Mesenchymal stem cell (in vitro differentiated cells and primary cell): Measurements from ENCODE around the gene KCNG1.
A peak's percentile ranks its signal among the peaks of the same experiment; 100 is the strongest.
"Not testable (repeated sequence)": the region's sequence is repeated elsewhere in the genome, so short reads cannot be mapped to it uniquely, and the experiment has no call there.

ENCODE experiments used
- DNase-seq: peaks from one replicate; pipeline ENCODE4 v3.0.0-alpha.2; 2013
- H2AFZ ChIP-seq: one replicate; pipeline ENCODE4 v1.6.1; 2013; ENCODE audit warnings: low read depth, mild to moderate bottlenecking, control low read depth, inconsistent platforms, low read length, moderate library complexity
- H2AK5ac ChIP-seq: 2 replicates; pipeline ENCODE4 v1.6.1; 2013; ENCODE audit warnings: low read length, moderate library complexity, mild to moderate bottlenecking, inconsistent platforms; ENCODE audit not compliant: severe bottlenecking
- H2BK120ac ChIP-seq: one replicate; pipeline ENCODE4 v1.6.1; 2013; ENCODE audit warnings: low read depth, mild to moderate bottlenecking, inconsistent platforms, low read length, moderate library complexity
- H2BK12ac ChIP-seq, 2 experiments: one replicate each; pipeline ENCODE4 v1.6.1; 2013; ENCODE audit warnings: inconsistent platforms in 2 of 2, low read length in 2 of 2, mild to moderate bottlenecking in 2 of 2, moderate library complexity in 2 of 2, control low read depth in 1 of 2
- H2BK15ac ChIP-seq: one replicate; pipeline ENCODE4 v1.6.1; 2013; ENCODE audit warnings: mild to moderate bottlenecking, low read depth, inconsistent platforms; ENCODE audit not compliant: poor library complexity, severe bottlenecking
- H2BK5ac ChIP-seq: 2 replicates; pipeline ENCODE4 v1.6.1; 2013; ENCODE audit warnings: low read depth, mild to moderate bottlenecking, low read length, control low read depth, inconsistent platforms; ENCODE audit not compliant: poor library complexity, severe bottlenecking
- H3K14ac ChIP-seq, 2 experiments: one replicate each; pipeline ENCODE4 v1.6.1; 2013; ENCODE audit warnings: inconsistent platforms in 2 of 2, low read length in 2 of 2, control low read depth in 1 of 2, mild to moderate bottlenecking in 1 of 2, moderate library complexity in 1 of 2
- H3K18ac ChIP-seq, 2 experiments: one replicate each; pipeline ENCODE4 v1.6.1; 2013; ENCODE audit warnings: inconsistent platforms in 2 of 2, low read length in 2 of 2, control low read depth in 1 of 2, low read depth in 1 of 2, mild to moderate bottlenecking in 1 of 2
- H3K23ac ChIP-seq, 2 experiments: one replicate each; pipeline ENCODE4 v1.6.1; 2013; ENCODE audit warnings: inconsistent platforms in 2 of 2, low read length in 2 of 2, mild to moderate bottlenecking in 2 of 2, moderate library complexity in 2 of 2, control low read depth in 1 of 2
- H3K27ac ChIP-seq: 2 replicates; pipeline ENCODE4 v1.5.1; 2013; ENCODE audit warnings: mild to moderate bottlenecking, moderate library complexity, low read length, control low read depth, inconsistent platforms; ENCODE audit not compliant: poor library complexity, severe bottlenecking
- H3K27me3 ChIP-seq, 2 experiments: 2 replicates each; pipeline versions ENCODE4 v1.6.1 to v1.7.0; 2013; ENCODE audit warnings: low read length in 2 of 2, mild to moderate bottlenecking in 2 of 2, moderate library complexity in 2 of 2, control low read depth in 1 of 2, inconsistent platforms in 1 of 2; ENCODE audit not compliant: control insufficient read depth in 1 of 2, insufficient read depth in 1 of 2
- H3K36me3 ChIP-seq, 2 experiments: 2 replicates each; pipeline versions ENCODE4 v1.6.1 to v1.7.0; 2013; ENCODE audit warnings: low read length in 2 of 2, control low read depth in 1 of 2, inconsistent platforms in 1 of 2, low read depth in 1 of 2, mild to moderate bottlenecking in 1 of 2; ENCODE audit not compliant: insufficient read depth in 2 of 2, control insufficient read depth in 1 of 2
- H3K4ac ChIP-seq, 2 experiments: one replicate each; pipeline ENCODE4 v1.6.1; 2013; ENCODE audit warnings: inconsistent platforms in 2 of 2, low read length in 2 of 2, mild to moderate bottlenecking in 2 of 2, moderate library complexity in 2 of 2, control low read depth in 1 of 2, low read depth in 1 of 2
- H3K4me1 ChIP-seq: 2 replicates; pipeline ENCODE4 v1.6.1; 2013; ENCODE audit warnings: low read depth, low read length, control low read depth; ENCODE audit not compliant: control insufficient read depth, insufficient read depth
- H3K4me2 ChIP-seq: 2 replicates; pipeline ENCODE4 v1.6.1; 2013; ENCODE audit warnings: low read length, mild to moderate bottlenecking, inconsistent platforms; ENCODE audit not compliant: poor library complexity, severe bottlenecking
- H3K4me3 ChIP-seq, 2 experiments: 2 replicates each; pipeline versions ENCODE4 v1.5.1 to v1.7.0; 2013; ENCODE audit warnings: low read length in 2 of 2, mild to moderate bottlenecking in 2 of 2, control low read depth in 1 of 2, low read depth in 1 of 2; ENCODE audit not compliant: insufficient read depth in 1 of 2
- H3K79me1 ChIP-seq: replicated peaks from 2 replicates; pipeline ENCODE4 v1.6.1; 2013; ENCODE audit warnings: mild to moderate bottlenecking, control low read depth, low read length, inconsistent platforms; ENCODE audit not compliant: poor library complexity, severe bottlenecking
- H3K9ac ChIP-seq: 2 replicates; pipeline ENCODE4 v1.7.0; 2013; ENCODE audit warnings: mild to moderate bottlenecking, low read length, moderate library complexity
- H3K9me3 ChIP-seq: 2 replicates; pipeline ENCODE4 v1.7.0; 2013; ENCODE audit warnings: mild to moderate bottlenecking, low read length; ENCODE audit not compliant: control insufficient read depth
- H4K8ac ChIP-seq: one replicate; pipeline ENCODE4 v1.6.1; 2013; ENCODE audit warnings: inconsistent platforms, mild to moderate bottlenecking, low read length, moderate library complexity
- H4K91ac ChIP-seq: one replicate; pipeline ENCODE4 v1.6.1; 2013; ENCODE audit warnings: mild to moderate bottlenecking, low read length, inconsistent platforms
- whole genome bisulfite sequencing: methylation state at CpG from one replicate; pipeline ENCODE4 v1.1.7; 2013; ENCODE audit warnings: mixed read lengths; 5-methylcytosine and 5-hydroxymethylcytosine counted together

Gene KCNG1

GRCh38 chr20:50981714-50982048, 41.2 kb downstream of the KCNG1 start:
- H3K9me3 ChIP-seq = no peaks in the 10 kb centered on the region
- DNase-seq = no peak
- H3K36me3 ChIP-seq = no peaks in the 10 kb centered on the region
- no peak overlapping the region for H2BK15ac ChIP-seq
- WGBS = 100% methylated on average over 1 of the region's 3 CpGs
- H2AK5ac ChIP-seq = no peak overlapping the region
- H3K4me2 ChIP-seq = no peak overlapping the region
- no peak overlapping the region for H2BK120ac ChIP-seq
- H2BK12ac ChIP-seq = no peak overlapping the region
- H3K4me1 ChIP-seq = peaks cover 22% of the 10 kb centered on the region
- no peak overlapping the region for H3K4me3 ChIP-seq
- H3K18ac ChIP-seq = no peak overlapping the region
- H2BK5ac ChIP-seq = no peak overlapping the region
- H3K4ac ChIP-seq = no peak overlapping the region
- no peak overlapping the region for H3K14ac ChIP-seq
- H4K8ac ChIP-seq = no peak overlapping the region
- peak overlapping the region; percentile 81 for H3K9ac ChIP-seq
- H3K79me1 ChIP-seq = no peaks in the 10 kb centered on the region
- no peak overlapping the region for H4K91ac ChIP-seq
- no peak overlapping the region for H2AFZ ChIP-seq
- H3K27ac ChIP-seq = no peak overlapping the region
- H3K23ac ChIP-seq = no peak overlapping the region
- no peaks in the 10 kb centered on the region for H3K27me3 ChIP-seq

- Histone ChIP-seq H2BK120ac (no peak overlapping the region), H3K4me1 (peaks cover 23% of the 10 kb centered on the region), H3K4ac (peak overlapping the region in 1 of 2 experiments; percentile 69), H3K36me3 (no peaks in the 10 kb centered on the region), H3K27ac (no peak overlapping the region), H3K4me3 (no peak overlapping the region), H3K9ac (peak overlapping the region; percentile 81), H2AFZ (peak overlapping the region; percentile 19), H2BK12ac (peak overlapping the region; percentile 81 to 87), H2BK5ac (no peak overlapping the region), H3K4me2 (no peak overlapping the region), H3K23ac (peak overlapping the region in 1 of 2 experiments; percentile 61), H2AK5ac (peak overlapping the region; percentile 74), H4K91ac (peak overlapping the region; percentile 73), H3K14ac (no peak overlapping the region), H3K79me1 (no peaks in the 10 kb centered on the region), H3K27me3 (no peaks in the 10 kb centered on the region), H4K8ac (peak overlapping the region; percentile 62), H3K9me3 (no peaks in the 10 kb centered on the region), H2BK15ac (peak overlapping the region; percentile 17), H3K18ac (peak overlapping the region; percentile 25 to 37)
- DNase-seq = peak; percentile 79
- 64% methylated on average over 25 of the region's 26 CpGs for whole genome bisulfite sequencing
Observed at GRCh38 chr20:50980851-50981713, 41.8 kb downstream of the KCNG1 start.

- H4K91ac ChIP-seq = peak overlapping the region; percentile 45
- H3K14ac ChIP-seq = no peak overlapping the region
- H3K9me3 ChIP-seq = no peaks in the 10 kb centered on the region
- no peak overlapping the region for H3K4me2 ChIP-seq
- WGBS = 8% methylated on average over 8 of the region's 8 CpGs
- H2BK5ac ChIP-seq = no peak overlapping the region
- peak; percentile 99 for DNase-seq
- H3K18ac ChIP-seq = peak overlapping the region in 1 of 2 experiments; percentile 37
- no peak overlapping the region for H2BK15ac ChIP-seq
- H3K36me3 ChIP-seq = no peaks in the 10 kb centered on the region
- peak overlapping the region in 1 of 2 experiments; percentile 51 for H2BK12ac ChIP-seq
- H3K4ac ChIP-seq = no peak overlapping the region
- H3K4me1 ChIP-seq = peaks cover 29% of the 10 kb centered on the region
- H2AFZ ChIP-seq = no peak overlapping the region
- no peak overlapping the region for H3K23ac ChIP-seq
- peak overlapping the region; percentile 74 for H2AK5ac ChIP-seq
- no peaks in the 10 kb centered on the region for H3K27me3 ChIP-seq
- H2BK120ac ChIP-seq = no peak overlapping the region
- peak overlapping the region; percentile 69 for H3K27ac ChIP-seq
- H4K8ac ChIP-seq = peak overlapping the region; percentile 59
- peak overlapping the region; percentile 80 for H3K9ac ChIP-seq
- no peak overlapping the region for H3K4me3 ChIP-seq
- no peaks in the 10 kb centered on the region for H3K79me1 ChIP-seq
Observed at GRCh38 chr20:50980071-50980681, 42.7 kb downstream of the KCNG1 start.

- not testable (repeated sequence) for H3K27ac ChIP-seq, H3K23ac ChIP-seq, H3K9me3 ChIP-seq, H3K4me2 ChIP-seq, H4K91ac ChIP-seq, H3K4ac ChIP-seq, H3K79me1 ChIP-seq, H3K18ac ChIP-seq, H2BK12ac ChIP-seq, H4K8ac ChIP-seq, H3K9ac ChIP-seq, H3K14ac ChIP-seq, H2BK120ac ChIP-seq, H3K27me3 ChIP-seq, H3K4me3 ChIP-seq, H2BK5ac ChIP-seq, DNase-seq, H2AK5ac ChIP-seq, H2AFZ ChIP-seq, H3K36me3 ChIP-seq, H2BK15ac ChIP-seq
- H3K4me1 ChIP-seq = peaks cover 29% of the 10 kb centered on the region
- WGBS = 96% methylated on average over 4 of the region's 4 CpGs
Observed at GRCh38 chr20:50978533-50978932, 44.4 kb downstream of the KCNG1 start.
